RPMI7951 (cell line): ENCODE results near the gene KDM6B. TPM values are rescaled to one million over a fixed set of nuclear protein-coding genes. Genes with fewer than 3 reads are reported as not detected.
"Not testable (repeated sequence)": the region's sequence is repeated elsewhere in the genome, so short reads cannot be mapped to it uniquely, and the experiment has no call there.

Source experiments
- DNase-seq: peaks from one replicate; pipeline ENCODE4 v3.0.0-alpha.2; 2012; ENCODE audit warnings: low read depth
- total RNA-seq: library from RNA; depleted of rRNA; stranded (reverse); fragments of >200 nt; shearing (Covaris generic); gene quantifications from 2 replicates; pipeline ENCODE4 v1.2.3, GENCODE V29; 2014; rRNA removed

Gene KDM6B, protein sequence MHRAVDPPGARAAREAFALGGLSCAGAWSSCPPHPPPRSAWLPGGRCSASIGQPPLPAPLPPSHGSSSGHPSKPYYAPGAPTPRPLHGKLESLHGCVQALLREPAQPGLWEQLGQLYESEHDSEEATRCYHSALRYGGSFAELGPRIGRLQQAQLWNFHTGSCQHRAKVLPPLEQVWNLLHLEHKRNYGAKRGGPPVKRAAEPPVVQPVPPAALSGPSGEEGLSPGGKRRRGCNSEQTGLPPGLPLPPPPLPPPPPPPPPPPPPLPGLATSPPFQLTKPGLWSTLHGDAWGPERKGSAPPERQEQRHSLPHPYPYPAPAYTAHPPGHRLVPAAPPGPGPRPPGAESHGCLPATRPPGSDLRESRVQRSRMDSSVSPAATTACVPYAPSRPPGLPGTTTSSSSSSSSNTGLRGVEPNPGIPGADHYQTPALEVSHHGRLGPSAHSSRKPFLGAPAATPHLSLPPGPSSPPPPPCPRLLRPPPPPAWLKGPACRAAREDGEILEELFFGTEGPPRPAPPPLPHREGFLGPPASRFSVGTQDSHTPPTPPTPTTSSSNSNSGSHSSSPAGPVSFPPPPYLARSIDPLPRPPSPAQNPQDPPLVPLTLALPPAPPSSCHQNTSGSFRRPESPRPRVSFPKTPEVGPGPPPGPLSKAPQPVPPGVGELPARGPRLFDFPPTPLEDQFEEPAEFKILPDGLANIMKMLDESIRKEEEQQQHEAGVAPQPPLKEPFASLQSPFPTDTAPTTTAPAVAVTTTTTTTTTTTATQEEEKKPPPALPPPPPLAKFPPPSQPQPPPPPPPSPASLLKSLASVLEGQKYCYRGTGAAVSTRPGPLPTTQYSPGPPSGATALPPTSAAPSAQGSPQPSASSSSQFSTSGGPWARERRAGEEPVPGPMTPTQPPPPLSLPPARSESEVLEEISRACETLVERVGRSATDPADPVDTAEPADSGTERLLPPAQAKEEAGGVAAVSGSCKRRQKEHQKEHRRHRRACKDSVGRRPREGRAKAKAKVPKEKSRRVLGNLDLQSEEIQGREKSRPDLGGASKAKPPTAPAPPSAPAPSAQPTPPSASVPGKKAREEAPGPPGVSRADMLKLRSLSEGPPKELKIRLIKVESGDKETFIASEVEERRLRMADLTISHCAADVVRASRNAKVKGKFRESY (N-terminal part only)
- 0.20 and 0.48 TPM in 2 replicates for total RNA-seq

DNA sequence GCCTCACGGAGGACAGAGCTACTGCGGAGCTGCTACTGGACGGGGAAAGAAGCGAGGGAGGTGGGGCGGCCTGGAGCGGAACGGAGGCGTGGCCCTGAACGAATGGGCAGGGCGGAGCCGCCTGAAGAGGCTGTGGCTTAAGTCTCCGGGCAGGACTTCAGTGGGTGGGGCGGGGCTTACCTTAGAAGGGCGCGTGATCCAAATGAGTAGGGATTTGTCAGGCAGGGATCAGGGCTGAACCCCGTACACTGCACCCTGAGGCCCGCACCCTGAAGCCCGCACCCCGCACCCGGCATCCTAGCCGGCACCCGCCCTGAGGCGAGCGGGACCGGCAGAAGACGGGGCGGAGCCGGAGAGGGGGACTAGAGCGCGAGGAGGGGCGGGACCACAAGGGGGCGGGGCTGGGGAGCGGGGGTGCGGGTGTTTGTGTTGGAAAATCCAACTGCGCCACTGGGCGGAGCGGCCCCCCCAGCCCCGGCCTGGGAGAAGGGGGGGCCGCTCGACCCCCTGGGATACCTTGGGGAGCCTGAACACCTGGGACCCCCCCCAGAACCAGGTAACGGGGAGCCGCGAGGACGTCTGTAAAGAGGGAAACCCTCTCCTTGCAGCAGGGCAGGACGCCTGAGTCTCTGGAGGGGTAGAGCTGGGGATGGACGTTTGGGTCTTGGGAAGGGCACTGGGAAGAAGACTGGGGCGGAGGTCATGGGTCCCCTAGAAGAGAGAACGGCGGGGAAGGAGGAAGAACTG, at the start of gene KDM6B:
KDM6B (plus strand) TSS at position 423 of the 747 bp plus-strand sequence. CDS start 11,338 bp downstream, outside the sequence.
- peak; percentile 86 for DNase-seq

DNA sequence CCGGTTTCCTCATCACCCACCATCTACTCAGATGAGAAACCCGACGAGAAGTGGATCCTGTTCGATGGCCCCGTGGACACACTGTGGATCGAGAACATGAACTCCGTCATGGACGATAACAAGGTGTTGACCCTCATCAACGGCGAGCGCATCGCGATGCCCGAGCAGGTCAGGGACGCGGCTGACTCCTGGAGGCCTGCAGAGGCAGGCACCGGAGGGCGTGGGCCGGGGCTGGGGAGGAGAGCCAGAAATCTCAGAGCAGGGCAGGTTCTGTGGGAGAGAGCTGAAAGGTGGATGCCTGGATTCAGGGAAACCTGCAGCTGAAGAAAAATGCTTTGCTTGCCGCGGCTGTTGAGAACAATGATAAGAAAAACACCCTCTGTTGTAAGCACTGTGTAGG, 47.2 kb upstream of the KDM6B start:
- no peak for DNase-seq

DNA sequence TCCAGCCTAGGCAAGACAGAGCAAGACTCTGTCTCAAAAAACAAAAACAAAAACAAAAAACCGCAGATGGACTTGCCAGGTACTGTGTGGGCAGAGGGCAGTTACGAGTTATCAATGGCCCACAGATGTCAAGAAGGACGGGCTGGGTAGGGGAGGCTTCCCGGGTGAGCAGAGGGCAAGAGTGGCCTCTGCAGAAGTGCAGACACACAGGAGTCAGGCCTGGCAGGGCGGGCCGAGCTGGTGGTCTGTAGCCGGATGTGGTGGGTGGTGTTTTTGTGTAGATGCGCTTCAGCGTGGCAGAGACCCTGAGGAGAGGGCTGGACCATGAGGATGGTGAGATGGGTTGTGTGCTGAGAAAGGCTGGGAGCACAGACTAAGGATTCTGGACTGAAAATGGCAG, 44.9 kb upstream of the KDM6B start:
- DNase-seq = no peak

DNA sequence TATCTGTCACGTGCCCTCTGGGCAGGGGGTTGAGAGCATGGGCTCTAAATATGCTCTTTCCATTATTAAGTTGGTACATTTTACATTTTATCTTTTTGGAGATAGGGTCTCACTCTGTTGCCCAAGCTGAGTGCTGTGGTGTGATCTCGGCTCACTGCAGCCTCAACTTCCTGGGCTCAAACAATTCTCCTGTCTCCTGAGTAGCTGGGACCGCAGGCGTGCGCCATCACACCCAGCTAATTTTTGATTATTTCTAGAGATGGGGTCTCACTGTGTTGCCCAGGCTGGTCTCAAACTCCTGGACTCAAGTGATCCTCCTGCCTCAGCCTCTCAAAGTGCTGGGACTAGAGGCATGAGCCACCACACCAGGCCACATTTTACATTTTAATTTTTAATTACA, 43.9 kb upstream of the KDM6B start:
- no peak for DNase-seq

DNA sequence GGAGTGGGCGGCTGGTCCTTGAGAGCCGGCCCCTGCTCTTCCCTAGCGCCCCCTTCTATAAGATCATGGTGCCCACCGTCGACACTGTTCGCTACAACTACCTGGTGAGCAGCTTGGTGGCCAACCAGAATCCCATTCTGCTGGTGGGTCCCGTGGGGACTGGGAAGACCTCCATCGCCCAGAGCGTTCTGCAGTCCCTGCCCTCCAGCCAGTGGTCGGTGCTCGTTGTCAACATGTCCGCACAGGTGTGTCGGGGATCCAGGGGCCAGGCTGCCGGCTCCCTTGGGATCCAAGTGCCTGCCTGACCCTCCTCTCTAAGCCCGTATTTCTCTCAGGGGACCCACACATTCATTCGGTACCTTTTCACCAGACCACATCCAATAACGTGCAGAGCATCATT, 41.4 kb upstream of the KDM6B start:
- no peak for DNase-seq

DNA sequence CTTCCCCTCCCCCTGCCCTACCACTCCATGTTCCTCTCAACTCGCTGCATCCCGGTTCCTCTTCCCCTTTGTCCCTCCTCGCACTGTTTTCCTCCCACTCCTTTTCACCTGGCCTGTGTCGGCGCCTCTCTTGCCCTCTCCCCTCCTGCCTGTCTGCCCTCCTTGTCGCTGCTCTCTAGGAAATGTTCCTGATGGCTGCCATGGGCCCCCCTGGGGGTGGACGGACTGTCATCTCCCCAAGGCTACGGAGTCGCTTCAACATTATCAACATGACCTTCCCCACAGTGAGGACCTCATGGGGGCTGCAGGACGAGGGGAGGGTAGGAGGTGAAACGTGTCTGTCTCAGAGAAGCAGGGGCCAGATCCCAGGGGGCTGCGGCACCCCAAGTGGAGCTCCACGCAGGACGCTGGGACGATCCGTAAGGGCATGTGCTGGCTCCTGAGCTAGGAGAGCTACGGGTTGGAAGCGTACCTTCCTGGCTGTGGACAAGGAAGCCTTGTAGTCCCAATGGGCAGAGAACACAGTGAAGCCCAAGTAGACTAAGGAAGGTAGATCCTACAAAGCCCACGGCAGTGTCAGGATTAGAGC, 39.8 kb upstream of the KDM6B start:
- no peak for DNase-seq

DNA sequence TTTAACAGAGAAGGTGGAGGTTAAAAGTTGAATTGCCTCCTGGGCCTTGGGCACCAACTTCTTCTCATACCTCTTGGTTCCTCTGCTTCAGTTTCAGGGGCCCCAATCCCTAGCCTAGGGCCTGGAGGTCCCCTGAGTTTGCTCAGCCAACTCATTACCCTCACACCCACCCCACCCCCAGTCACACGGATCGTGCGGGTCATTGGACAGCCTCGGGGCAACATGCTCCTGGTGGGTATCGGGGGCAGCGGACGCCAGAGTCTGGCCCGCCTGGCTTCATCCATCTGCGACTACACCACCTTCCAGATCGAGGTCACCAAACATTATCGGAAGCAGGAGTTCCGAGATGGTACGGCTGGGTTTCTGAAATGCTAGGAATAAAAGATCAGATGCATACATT, 36.0 kb upstream of the KDM6B start:
- DNase-seq = no peak

DNA sequence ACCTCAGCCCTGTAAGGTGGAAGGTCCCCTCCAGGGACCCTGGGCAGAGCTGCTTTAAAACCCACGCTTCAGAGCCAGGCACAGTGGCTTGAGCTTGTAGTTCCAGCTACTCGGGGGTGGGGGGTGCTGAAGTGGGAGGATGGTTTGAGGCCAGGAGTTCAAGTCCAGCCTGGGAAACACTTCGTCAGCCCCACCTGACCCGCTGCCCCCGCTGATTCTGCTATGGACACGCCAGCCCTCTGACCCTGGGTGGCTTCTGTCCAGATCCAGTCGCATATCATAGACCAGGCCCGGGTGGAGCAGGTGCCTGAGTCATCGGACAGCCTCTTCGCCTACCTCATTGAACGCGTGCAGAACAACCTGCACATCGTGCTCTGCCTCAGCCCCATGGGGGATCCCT, 35.2 kb upstream of the KDM6B start:
- DNase-seq = no peak

DNA sequence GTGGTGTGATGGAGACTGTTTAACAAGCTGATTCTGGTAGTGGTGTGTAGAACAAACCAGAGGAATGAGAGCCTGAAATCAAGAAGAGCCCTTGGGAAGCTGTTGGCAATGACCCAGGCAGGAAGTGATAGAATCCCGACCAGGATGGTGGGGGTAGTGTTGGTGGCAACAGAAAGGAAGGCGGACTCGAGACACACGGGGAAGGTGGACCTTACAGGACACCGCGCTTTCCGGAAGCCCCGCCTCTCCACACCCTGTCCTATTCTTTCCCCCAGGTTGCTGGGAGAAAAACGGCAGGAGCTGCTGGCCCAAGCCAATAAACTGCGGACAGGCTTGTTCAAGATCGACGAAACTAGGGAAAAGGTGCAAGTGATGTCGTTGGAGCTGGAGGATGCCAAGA, 30.0 kb upstream of the KDM6B start:
- no peak for DNase-seq

DNA sequence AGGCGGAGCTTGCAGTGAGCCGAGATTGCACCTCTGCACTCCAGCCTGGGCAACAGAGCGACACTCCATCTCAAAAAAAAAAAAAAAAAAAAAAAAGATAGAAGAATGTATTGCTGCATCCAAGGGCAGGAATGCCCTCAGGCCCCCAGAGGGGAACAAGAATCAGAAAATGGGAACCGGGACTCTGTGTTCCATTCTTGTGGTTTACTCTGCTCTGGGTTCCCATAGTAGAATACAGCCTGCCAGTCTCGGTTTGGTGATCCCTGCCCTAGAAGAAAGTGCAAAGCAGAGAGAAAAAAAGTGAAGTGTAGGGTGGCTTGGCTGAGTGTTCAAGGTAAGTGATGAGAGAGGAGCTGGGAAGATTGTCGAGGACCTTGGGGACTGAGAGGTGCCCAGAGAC, 27.4 kb upstream of the KDM6B start:
- DNase-seq = no peak

DNA sequence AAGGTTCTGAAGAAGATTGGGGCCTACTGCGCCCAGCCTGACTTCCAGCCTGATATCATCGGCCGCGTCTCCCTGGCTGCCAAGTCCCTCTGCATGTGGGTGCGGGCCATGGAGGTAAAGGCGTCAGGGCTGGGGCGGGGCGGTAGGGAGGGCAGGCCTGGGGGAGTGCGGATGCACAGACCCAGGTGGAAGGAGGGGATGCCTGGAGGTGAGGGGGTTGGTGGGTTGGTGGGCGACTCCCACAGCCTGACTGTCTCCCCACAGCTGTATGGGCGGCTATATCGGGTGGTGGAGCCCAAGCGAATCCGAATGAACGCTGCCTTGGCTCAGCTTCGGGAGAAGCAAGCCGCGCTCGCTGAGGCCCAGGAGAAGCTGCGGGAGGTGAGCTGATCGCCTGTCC, 26.8 kb upstream of the KDM6B start:
- DNase-seq = no peak

DNA sequence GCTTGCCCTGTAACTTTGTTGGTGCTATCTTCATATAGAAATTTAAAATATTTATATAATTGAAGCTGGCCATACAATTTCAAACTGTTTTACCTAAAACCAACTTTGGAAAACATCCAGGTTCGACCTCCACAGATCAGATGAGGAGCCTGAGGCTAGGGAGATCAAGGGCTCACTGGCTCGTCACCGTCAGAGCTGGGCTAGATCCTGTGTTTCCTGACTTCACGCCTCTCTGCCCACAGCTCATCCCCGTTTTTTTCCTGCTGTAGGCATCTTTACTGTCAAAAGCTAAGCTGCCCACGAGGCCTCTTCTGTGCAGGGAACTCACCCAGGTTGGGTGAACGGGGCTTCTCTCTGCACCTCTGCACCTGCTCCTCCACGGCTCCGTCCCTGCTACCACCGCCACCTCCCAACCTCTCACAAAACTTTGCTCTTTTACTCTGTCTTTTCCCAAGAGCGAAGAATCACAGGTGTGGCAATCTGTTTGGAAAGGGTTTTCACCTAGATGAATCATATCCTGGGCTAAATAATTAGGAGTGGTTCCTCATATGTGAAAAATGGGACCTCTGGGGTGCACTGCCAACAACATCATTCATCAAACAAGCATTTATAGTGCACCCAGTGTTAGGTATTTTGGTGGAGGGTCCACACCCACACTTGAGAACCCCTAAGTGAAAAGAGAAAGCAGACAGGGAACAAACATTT, 24.8 kb upstream of the KDM6B start:
- DNase-seq = no peak

DNA sequence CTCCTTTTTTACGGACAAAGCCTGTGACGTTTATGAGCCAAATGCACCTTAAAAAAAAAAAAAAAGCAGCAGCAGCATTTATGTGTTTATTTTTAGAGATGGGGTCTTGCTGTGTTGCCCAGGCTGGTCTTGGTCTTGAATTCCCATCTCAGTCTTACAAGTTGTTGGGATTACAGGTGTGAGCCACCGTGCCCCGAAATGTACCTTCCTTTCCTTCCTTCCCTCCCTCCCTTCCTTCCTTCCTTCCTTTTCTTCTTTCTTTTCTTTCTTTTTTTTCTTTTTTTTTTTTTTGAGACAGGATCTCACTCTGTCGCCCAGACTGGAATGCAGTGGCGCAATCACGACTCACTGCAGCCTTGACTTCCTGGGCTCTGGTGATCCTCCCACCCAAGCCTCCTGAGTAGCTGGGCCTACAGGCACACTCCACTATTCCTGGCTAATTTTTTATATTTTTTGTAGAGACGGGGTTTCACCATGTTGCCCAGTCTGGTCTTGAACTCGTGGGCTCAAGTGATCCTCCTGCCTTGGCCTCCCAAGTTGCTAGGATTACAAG, 24.1 kb upstream of the KDM6B start:
- DNase-seq = not testable (repeated sequence)

DNA sequence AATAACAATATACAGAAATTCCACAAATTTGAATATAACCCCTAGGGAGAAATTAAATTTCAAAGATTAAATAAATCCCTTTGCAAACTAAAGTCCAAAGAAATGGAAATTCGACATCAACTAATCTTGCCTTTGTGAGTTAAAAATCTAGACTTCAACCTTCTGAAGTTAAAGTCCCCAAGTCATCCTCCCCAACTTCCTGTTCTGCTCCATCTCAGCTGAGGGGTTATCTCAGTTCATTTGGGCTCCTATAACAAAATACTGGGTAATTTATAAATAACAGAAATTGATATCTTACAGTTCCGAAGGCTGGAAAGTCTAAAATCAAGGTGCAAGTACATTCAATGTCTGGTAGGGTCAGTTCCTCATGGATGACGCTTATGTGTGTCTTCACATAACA, 22.8 kb upstream of the KDM6B start:
- DNase-seq = no peak

DNA sequence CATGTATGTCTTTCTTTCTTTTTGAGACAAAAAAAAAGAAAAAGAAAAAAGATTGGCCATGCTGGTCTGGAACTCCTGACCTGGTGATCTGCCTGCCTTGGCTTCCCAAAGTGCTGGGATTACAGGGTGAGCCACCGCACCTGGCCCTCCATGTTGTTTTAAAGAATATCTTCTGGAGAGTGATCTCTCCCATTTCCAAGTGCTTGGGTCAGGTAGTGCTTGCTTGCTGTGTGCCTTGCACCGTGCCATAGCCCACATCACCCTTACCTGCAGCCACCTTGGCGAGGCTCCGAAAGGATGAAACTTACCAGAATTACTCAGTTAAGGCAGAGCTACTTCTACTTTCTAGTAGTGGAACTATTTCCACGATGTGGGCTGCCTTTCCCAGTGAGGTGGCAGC, 19.0 kb upstream of the KDM6B start:
- no peak for DNase-seq

DNA sequence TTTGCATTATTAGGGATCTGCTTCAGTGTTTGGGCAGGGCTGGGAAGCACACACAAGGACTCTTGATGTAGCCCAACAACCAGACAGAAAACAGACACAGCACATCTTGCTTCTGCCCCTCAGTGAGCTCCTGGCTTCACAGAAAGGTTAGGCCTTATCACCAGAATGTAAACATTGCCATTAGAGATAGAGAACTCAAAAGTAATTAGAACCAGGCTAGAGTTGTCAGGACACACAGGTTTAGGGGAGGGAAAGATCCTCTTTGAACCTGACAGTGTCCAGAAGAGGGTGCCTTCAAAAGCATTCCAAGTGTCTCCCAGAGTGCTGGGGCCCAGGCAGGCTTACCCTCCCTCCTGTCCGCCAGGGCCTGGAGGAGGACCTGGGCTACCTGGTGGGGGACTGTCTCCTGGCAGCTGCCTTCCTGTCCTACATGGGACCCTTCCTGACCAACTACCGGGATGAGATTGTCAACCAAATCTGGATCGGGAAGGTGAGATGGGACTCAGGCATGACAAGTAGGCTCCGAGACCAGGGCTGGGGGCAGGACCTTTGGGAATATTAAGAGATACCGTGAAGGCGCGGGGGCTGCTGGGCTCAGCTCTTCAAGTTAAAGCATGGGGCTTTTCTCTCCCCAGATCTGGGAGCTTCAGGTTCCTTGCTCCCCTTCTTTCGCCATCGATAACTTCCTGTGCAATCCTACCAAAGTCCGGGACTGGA, 16.9 kb upstream of the KDM6B start:
- DNase-seq = no peak

DNA sequence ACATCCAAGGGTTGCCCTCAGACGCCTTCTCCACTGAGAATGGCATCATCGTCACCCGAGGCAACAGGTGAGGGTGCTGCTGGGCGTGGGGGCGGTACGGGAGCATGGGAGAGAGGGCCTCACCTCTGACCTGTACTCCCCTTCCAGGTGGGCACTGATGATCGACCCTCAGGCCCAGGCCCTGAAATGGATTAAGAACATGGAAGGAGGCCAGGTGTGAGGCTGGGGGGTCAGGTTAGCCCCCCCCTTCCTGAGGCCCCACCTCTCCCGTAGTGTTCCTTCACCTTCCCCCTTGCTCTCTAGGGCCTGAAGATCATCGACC, 16.4 kb upstream of the KDM6B start:
- no peak for DNase-seq

DNA sequence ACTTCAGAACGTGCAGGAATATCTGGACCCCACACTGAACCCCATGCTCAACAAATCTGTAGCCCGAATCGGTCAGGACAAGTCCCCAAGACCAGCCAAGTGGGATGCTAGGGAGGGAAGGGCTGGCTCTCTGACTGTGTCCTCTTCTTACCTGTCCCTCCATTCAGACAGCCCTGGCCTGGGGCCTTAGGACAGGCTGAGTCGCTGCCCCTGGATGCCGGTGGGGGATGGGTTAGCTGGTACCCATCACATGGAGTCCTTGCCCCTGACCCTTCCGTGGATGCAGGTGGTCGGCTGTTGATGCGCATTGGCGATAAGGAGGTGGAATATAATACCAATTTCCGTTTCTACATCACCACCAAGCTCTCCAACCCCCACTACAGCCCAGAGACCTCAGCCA, 16.0 kb upstream of the KDM6B start:
- DNase-seq = no peak

DNA sequence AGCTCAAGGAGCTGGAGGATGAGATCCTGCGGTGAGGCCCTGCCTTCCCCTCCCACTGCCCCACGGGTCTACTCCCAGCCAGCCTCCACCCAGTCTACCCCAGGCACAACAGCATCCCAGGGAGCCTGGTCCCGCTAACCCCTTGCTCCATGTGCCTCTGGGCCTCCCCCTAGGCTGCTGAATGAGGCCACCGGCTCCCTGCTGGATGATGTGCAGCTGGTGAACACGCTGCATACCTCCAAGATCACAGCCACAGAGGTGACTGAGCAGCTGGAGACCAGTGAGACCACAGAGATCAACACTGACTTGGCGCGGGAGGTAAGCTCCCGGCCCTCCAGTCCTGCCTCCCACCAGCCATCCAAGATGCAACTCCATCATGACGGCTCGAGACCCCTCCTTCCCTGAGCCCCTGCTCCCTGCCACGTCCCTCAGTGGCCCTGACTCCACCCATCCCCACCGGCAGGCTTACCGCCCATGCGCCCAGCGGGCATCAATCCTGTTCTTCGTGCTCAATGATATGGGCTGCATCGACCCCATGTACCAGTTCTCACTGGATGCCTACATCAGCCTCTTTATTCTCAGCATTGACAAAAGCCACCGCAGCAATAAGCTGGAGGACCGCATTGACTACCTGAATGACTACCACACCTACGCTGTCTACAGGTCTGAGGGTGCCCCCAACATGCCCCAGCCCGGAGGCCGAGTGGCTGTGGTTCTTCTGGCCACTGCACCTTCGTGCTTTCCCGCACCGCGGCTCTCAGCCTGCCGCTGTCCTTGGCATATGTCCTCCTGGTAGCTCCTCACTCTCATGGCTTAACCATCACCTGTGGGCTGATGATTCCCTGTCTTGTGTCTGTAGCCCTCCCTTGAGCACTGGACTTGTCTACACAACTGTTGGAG, 15.0 kb upstream of the KDM6B start:
- no peak for DNase-seq
